HepG2 (cell line): Measurements from ENCODE around the gene ATF6. TPM values are rescaled to one million over a fixed set of nuclear protein-coding genes. Genes with fewer than 3 reads are reported as not detected.

Experiments
- ARHGAP35 ChIP-seq: sonication (generic); formaldehyde crosslinking; IDR thresholded peaks from 2 replicates; pipeline ENCODE4 v1.9.0; 2022; ENCODE audit warnings: mild to moderate bottlenecking, inconsistent platforms, moderate library complexity, missing genetic modification reagents, borderline replicate concordance
- ATF7 ChIP-seq, 2 experiments: fragments of 450-650 bp in 1 of 2; sonication (generic) in 1 of 2; formaldehyde crosslinking in 1 of 2; IDR thresholded peaks; 2 replicates each; pipeline versions ENCODE4 v1.4.0 to v1.6.1; 2016 to 2020; ENCODE audit warnings: antibody characterized with exemption in 1 of 2, mild to moderate bottlenecking in 1 of 2, missing genetic modification reagents in 1 of 2
- CERS6 ChIP-seq: sonication (generic); formaldehyde crosslinking; IDR thresholded peaks from 2 replicates; pipeline ENCODE4 v1.5.0; 2020; ENCODE audit warnings: missing genetic modification reagents
- DRAP1 ChIP-seq: IDR thresholded peaks from 2 replicates; pipeline ENCODE4 v1.6.1; 2016; ENCODE audit warnings: missing genetic modification reagents, missing compliant biosample characterization
- FOXO4 ChIP-seq: sonication (generic); formaldehyde crosslinking; conservative IDR thresholded peaks from 2 replicates; pipeline ENCODE4 v1.8.1; 2023; ENCODE audit warnings: missing genetic modification reagents
- GPN1 ChIP-seq: sonication (generic); formaldehyde crosslinking; IDR thresholded peaks from 2 replicates; pipeline ENCODE4 v1.5.1; 2020; ENCODE audit warnings: missing genetic modification reagents, borderline replicate concordance
- HBP1 ChIP-seq: IDR thresholded peaks from 2 replicates; pipeline ENCODE4 v1.6.1; 2016; ENCODE audit warnings: low read depth, control low read depth
- HMG20A ChIP-seq: IDR thresholded peaks from 2 replicates; pipeline ENCODE4 v1.6.1; 2016; ENCODE audit warnings: borderline replicate concordance
- KDM5B ChIP-seq: sonication (generic); formaldehyde crosslinking; IDR thresholded peaks from 2 replicates; pipeline ENCODE4 v1.4.0; 2020; ENCODE audit warnings: missing genetic modification reagents, mild to moderate bottlenecking, borderline replicate concordance
- LBX2 ChIP-seq: sonication (generic); formaldehyde crosslinking; IDR thresholded peaks from 2 replicates; pipeline ENCODE4 v1.5.0; 2020; ENCODE audit warnings: missing genetic modification reagents, mild to moderate bottlenecking, borderline replicate concordance
- MAFK ChIP-seq, 2 experiments: IDR thresholded peaks in 1 of 2; conservative IDR thresholded peaks in 1 of 2; 2 replicates each; pipeline ENCODE4 v1.6.1; 2011; ENCODE audit warnings: improper control_type of control experiment in 2 of 2, low read length in 2 of 2
- MED13 ChIP-seq: sonication (generic); formaldehyde crosslinking; IDR thresholded peaks from 2 replicates; pipeline ENCODE4 v1.5.0; 2020; ENCODE audit warnings: missing genetic modification reagents
- MTA1 ChIP-seq: sonication (generic); formaldehyde crosslinking; IDR thresholded peaks from 2 replicates; pipeline ENCODE4 v1.4.0; 2020; ENCODE audit warnings: missing genetic modification reagents, mild to moderate bottlenecking, borderline replicate concordance
- NFE2L2 ChIP-seq: fragments of 150-350 bp; IDR thresholded peaks from 2 replicates; pipeline ENCODE4 v1.6.1; 2014; ENCODE audit warnings: low read length
- RFX1 ChIP-seq: fragments of 450-650 bp; IDR thresholded peaks from 2 replicates; pipeline ENCODE4 v1.6.1; 2017
- RXRB ChIP-seq: IDR thresholded peaks from 2 replicates; pipeline ENCODE4 v1.6.1; 2016; ENCODE audit warnings: borderline replicate concordance, missing genetic modification reagents, missing compliant biosample characterization
- SALL2 ChIP-seq: sonication (generic); formaldehyde crosslinking; IDR thresholded peaks from 2 replicates; pipeline ENCODE4 v1.8.1; 2023; ENCODE audit warnings: mild to moderate bottlenecking, missing genetic modification reagents, inconsistent platforms
- SATB2 ChIP-seq: sonication (generic); formaldehyde crosslinking; IDR thresholded peaks from 2 replicates; pipeline ENCODE4 v1.5.0; 2020; ENCODE audit warnings: missing genetic modification reagents
- SMAD1 ChIP-seq: sonication (generic); formaldehyde crosslinking; IDR thresholded peaks from 2 replicates; pipeline ENCODE4 v1.4.0; 2020; ENCODE audit warnings: missing genetic modification reagents, low read depth, mild to moderate bottlenecking, borderline replicate concordance
- SSRP1 ChIP-seq: IDR thresholded peaks from 2 replicates; pipeline ENCODE4 v1.6.1; 2016; ENCODE audit warnings: control low read depth
- TOPORS ChIP-seq: sonication (generic); formaldehyde crosslinking; IDR thresholded peaks from 2 replicates; pipeline ENCODE4 v1.8.0; 2023; ENCODE audit warnings: mild to moderate bottlenecking, missing genetic modification reagents
- ZNF337 ChIP-seq: sonication (generic); formaldehyde crosslinking; IDR thresholded peaks from 2 replicates; pipeline ENCODE4 v1.5.1; 2020; ENCODE audit warnings: missing genetic modification reagents, low read depth, mild to moderate bottlenecking, borderline replicate concordance
- ZNF547 ChIP-seq: sonication (generic); formaldehyde crosslinking; IDR thresholded peaks from 2 replicates; pipeline ENCODE4 v1.5.1; 2020; ENCODE audit warnings: mild to moderate bottlenecking, missing genetic modification reagents
- polyA plus RNA-seq, 8 experiments: library from polyadenylated mRNA; depleted of rRNA in 3 of 8; stranded (reverse) in 7 of 8; unstranded in 1 of 8; fragments of >200 nt; fragmentation: Illumina TruSeq in 4 of 8; extraction: Trizol in 4 of 8; gene quantifications; 2 replicates each; pipeline versions ENCODE4 v1.2.1 to v1.2.3, GENCODE V29; 2011 to 2016; ENCODE audit warnings: low read depth in 4 of 8, missing spikeins in 1 of 8, mixed read lengths in 1 of 8; ENCODE audit not compliant: insufficient read depth in 1 of 8
- total RNA-seq, 5 experiments: library from RNA; depleted of rRNA; stranded (reverse); fragments of >200 nt; fragmentation: Illumina TruSeq; extraction: Trizol; gene quantifications; 2 replicates each; pipeline ENCODE4 v1.2.3, GENCODE V29; 2016; ENCODE audit warnings: low read depth in 1 of 5

Gene ATF6
- total and polyA plus RNA-seq, 2 of the 13 experiments (the other 11 are each of a cell fraction or from before 2014, with no cell fraction given) = 13.2 to 14.5 TPM

- peak; percentile 87 for TF ChIP-seq ARHGAP35 (CRISPR knock-in tag)
- peak; percentile 92; the same call in 1 of the 2 replicates for TF ChIP-seq GPN1
- no peak for TF ChIP-seq HMG20A
- TF ChIP-seq FOXO4 (CRISPR knock-in tag) = no peak
- TF ChIP-seq MTA1 (CRISPR knock-in tag) = peak; percentile 85
- peak; percentile 99 for TF ChIP-seq HBP1 (CRISPR knock-in tag)
- TF ChIP-seq KDM5B (CRISPR knock-in tag) = peak; percentile 87; the same call in 1 of the 2 replicates
- TF ChIP-seq NFE2L2 = no peak
- no peak; the same call in 1 of the 2 replicates for TF ChIP-seq ZNF547 (CRISPR knock-in tag)
- no peak for TF ChIP-seq TOPORS (CRISPR knock-in tag)
- peak; percentile 80 for TF ChIP-seq SALL2 (CRISPR knock-in tag)
- 0 out of 2 replicates have a peak, but pooled peaks have one; percentile 51 for TF ChIP-seq LBX2 (CRISPR knock-in tag)
- no peak for TF ChIP-seq CERS6
- TF ChIP-seq ZNF337 = peak; percentile 33; the same call in 1 of the 2 replicates
- no peak; the same call in 1 of the 2 replicates for TF ChIP-seq SATB2 (CRISPR knock-in tag)
- no peak for TF ChIP-seq MAFK (conservative IDR thresholded peaks at IDR 0.05 in 1 of 2, IDR thresholded peaks at IDR 0.05 in 1 of 2; ENCODE audit: low read length in 2 of 2)
- no peak for TF ChIP-seq SSRP1 (CRISPR knock-in tag)
- no peak for TF ChIP-seq RFX1
- peak; percentile 46; the same call in 1 of the 2 replicates for TF ChIP-seq RXRB (CRISPR knock-in tag)
- TF ChIP-seq ATF7 (IDR thresholded peaks at IDR 0.05) = no peak
- peak; percentile 66; the same call in 1 of the 2 replicates for TF ChIP-seq ATF7 (CRISPR knock-in tag; IDR thresholded peaks at IDR 0.05)
- TF ChIP-seq SMAD1 (CRISPR knock-in tag) = peak; percentile 88; the same call in 1 of the 2 replicates
- TF ChIP-seq DRAP1 (CRISPR knock-in tag) = peak; percentile 65
- peak; percentile 22; the same call in 1 of the 2 replicates for TF ChIP-seq MED13 (CRISPR knock-in tag)
Measured at GRCh38 chr1:161749509-161750407, 16.4 kb upstream of the ATF6 start, which contains the start of gene DUSP12 (continued).
